Gastrocnemius medialis (tissue), 4 donors: ENCODE results near the gene FAM117B.
"Not testable (repeated sequence)": the region's sequence is repeated elsewhere in the genome, so short reads cannot be mapped to it uniquely, and the experiment has no call there.

Source experiments
- CTCF ChIP-seq, 5 experiments: fragments of 450-650 bp in 3 of 5; fragments of 200-600 bp in 2 of 5; sonication (generic) in 2 of 5; IDR thresholded peaks in 4 of 5; conservative IDR thresholded peaks in 1 of 5; 1 replicate in 4 of 5; 2 replicates in 1 of 5; pipeline ENCODE4 v1.5.1; 2016 to 2019; ENCODE audit warnings: antibody characterized with exemption in 5 of 5, mild to moderate bottlenecking in 3 of 5, moderate library complexity in 3 of 5
- POLR2A ChIP-seq, 2 donors: fragments of 450-650 bp; IDR thresholded peaks; one replicate each; pipeline ENCODE4 v1.6.1; 2017; ENCODE audit warnings: antibody characterized with exemption in 2 of 2, mild to moderate bottlenecking in 2 of 2, moderate library complexity in 2 of 2

GRCh38 chr2:202805911-202806310 is 171.1 kb downstream of the FAM117B start:
- not testable (repeated sequence) for TF ChIP-seq CTCF (IDR thresholded peaks at IDR 0.05 in 4 of 5, conservative IDR thresholded peaks at IDR 0.05 in 1 of 5); POLR2A (IDR thresholded peaks at IDR 0.05)
